Stimulated activated naive CD4-positive, alpha-beta T cell (primary cell): ENCODE data around the gene CDH6.

Experiments used
- DNase-seq, 6 experiments: peaks; one replicate each; lab custom pipeline; 2025; lab: John Stamatoyannopoulos, UW

Gene CDH6

DNA sequence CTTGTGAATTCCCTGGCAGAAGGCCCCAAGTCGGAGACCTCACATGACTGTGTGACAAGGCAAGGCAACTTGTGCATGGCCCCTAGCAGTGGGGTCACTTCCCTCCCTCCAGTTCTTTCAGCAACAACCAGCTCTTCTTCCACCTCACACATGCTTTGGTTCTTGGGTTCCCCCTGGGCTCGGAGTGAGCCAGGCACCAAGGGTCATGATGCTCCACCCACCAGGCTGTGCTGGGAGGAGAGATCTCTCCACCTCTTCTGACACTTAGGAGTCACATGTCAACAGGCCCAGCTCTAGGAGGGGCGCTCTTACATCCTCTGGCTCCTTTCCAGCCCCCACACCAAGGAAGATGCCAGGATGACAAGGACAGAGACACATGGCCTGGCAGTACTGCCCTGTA, 56.7 kb downstream of the CDH6 start:
- DNase-seq: no peak

DNA sequence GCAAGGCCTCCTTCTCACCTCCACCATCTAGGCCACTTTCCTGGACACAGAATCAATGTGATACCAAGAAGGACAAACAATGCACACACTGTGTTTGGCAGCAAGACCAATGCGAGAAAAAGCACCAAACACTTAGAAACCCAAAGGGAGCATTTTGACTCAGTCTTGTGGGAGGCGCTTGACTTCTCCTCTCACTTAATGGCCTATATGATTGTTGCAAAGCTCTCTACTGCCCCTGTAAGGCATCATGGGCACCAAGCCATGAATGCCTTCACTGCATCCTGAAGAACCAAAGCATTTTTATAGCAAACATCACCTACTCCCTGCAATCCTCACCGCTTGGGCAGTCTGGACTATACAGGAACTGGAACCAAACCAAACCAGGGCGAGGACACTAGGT, 57.5 kb downstream of the CDH6 start:
- DNase-seq: no peak

DNA sequence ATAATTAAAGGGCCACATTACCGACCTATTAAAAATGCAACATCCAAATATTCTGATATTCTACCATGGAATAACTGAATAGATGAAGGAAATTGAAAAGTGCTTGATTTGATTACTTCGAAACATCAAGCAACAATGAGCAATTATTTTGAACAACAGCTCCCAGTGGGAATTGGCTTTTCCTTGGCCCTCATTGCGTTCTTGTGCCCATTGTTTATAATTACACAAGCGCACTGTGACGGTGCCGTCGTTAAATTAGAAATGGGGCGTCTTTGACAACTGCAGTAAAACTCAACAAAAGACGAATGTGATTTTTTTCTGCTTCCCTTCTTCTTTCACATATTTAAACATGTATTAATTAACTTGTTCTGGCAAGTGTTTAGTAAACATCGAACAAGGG, 61.6 kb downstream of the CDH6 start:
- DNase-seq: no peak

DNA sequence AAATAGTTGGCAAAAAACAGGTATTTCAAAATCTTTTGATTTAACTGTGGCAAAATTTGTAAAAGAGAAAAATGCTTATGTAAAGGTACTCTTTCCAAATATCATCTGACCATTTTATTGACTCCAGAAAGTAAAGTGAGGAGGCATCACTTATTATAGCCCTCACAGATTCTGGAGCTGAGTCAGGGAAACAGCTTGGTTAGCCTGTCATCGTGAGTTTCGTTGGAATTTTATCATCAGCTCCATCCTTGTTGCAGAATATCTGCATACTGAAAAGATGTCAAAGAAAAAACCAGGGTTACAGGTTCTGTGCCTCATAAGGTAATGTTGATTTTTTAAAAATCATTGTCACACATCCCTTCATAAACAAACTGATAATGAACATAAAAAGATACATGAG, 74.8 kb downstream of the CDH6 start:
- no peak for DNase-seq

DNA sequence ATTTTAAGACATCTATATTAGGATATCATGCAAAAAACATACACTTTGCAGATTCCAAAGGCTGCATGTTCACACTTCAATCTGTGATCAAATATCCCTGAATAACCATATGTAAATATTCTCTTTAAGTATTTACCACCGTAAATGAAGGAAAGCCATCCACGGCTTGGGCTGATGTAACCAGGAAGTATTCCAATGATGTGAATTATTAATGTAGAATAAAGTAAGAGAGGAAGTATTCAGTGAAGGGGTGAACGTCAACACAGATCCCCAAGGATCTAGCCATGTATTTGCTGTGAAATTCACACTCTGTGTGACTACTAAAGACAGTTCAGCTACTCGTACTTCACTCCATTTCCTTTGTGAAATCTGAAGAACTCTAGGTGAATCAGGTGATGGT, 75.2 kb downstream of the CDH6 start:
- DNase-seq: no peak

DNA sequence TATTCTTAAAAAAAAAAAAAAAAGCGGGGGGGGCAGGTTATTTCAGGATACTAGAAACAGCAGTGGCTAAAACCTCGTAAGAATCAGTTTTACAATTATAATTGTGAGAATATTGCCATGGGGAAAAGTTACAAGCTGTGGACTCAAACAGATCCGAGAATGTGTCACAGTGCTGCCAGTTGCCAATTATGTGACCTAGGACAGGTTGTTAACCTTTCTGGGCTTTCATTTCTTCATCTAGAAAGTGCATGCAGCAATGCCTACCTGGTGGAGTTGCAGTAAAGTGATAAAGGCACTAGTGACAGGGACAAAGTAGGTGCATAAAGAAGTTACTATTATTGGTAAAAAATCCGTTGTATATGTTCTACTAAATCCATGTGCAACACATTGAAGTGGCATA, 75.8 kb downstream of the CDH6 start:
- no peak for DNase-seq

DNA sequence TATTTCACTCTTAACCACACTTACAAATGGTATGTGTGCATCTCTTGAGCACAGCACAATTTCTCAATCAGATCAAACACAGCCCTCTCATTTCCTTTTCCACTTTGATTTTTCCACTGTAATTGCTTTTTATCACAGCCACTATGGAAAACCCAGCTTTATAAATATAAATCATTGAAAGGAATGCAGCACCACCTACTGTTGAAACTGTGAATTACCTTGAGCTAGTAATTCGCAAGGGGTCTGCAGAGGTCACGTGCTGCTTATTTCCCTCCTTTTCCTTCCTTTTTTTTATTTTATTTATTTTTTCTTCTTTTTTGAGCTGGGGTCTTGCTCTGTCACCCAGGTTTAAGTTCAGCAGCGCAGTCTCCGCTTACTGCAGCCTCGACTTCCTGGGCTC, 76.9 kb downstream of the CDH6 start:
- no peak for DNase-seq

DNA sequence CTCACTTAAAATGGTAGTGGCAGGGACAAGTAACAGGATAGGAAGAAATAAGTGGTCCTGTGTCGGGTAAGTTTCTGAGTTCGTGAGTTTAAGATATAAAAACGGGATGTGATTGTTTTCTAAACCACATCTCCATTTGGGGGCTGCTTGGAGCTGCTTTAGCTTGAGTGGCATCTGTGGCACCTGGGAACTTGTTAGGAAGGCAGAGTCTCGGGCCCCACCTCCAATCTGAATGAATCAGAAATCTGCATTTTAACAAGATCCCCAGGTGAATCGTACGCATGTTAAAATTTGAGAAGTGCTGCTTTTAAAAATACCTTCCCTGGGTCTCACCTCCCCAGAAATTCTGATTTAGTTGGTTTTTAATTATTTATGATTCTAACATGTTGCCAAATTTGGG, 78.1 kb downstream of the CDH6 start:
- DNase-seq: no peak

DNA sequence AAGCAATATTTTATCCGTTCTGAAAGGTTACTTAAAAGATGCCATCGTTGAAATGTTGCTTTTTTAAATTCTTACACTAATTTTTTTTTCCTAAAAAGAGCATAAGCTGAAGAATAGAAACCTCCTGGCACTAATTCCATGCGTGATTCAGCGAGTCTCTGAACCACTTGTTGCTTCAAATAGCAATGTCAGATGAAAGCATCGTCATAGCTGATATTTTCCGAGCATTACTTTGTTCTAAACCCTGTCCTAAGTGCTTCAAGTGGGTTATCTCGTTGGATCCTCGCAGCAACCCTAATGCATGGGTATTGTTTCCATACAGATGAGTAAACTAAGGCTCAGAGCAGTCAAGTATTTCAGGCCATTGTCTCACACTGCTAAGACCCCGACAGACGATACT, 79.7 kb downstream of the CDH6 start:
- DNase-seq: no peak

DNA sequence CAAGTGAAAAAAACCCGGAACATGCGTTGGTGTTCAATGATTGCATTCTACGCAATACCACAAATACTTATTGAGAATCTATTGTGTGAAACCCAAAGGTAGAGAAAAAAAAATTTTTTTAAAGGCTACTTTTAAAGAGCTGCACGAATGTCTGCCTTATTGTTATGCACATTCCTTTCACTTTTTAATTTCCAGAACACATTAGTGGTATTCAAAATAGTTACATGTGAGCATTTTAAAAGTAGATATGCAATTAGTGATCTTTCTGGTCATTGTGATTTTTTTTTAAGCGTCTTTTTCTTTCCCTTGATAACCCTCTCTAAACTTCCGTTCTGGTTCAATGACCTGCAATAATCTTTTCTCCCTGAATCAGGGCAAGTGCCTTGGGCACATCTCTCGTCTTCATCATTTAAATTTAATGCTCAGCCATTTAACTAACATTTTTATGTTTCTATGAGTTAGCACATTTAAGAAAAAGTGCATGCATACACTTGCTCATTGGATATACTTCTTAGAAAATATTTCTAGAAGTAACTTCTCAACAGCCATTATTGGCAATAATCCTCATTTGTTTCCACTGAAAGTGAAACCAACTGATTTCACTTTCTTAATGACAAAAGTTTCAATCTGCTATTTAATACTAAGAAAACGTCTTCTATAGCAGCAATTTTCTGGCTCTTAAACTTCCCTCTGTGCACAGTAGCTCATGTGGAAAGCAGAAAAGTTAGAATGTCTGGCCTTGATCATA, 80.3 kb downstream of the CDH6 start:
- no peak for DNase-seq

DNA sequence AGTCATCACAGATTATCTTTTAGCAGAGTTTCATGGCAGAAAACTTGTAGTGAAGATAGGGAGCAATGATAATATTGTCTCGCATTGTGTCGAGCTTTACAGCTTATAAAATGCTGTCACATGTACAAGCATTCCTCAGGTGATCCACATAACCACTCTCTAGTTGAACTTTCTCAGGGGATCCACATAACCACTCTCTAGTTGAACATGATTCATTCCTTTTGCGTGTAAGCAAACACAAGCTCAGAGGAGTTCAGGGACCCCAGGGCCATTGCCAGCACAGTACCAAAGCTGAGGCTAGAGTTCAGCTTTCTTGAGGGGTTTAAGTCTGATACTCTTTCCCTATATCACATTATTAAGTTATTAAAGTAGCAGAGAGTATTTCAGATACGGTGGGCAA, 86.7 kb downstream of the CDH6 start:
- no peak for DNase-seq

DNA sequence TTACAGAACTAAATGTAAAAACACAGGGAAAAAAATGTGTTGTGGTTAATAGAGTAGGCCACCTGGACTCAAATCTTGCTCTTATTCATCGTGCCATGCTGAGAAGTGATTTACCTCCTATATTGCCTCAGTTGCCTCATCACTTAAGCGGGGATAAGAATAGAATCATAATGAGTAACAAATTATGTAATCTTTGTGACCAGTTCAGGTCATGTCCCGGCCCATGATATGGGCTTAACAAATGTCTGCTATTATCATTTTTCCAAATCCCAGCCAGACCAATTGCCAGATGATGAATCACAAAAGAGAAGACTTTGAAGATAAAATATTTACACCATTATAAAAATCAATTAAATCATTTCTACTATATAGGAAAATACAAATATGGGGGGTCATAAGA, 89.8 kb downstream of the CDH6 start:
- no peak for DNase-seq

DNA sequence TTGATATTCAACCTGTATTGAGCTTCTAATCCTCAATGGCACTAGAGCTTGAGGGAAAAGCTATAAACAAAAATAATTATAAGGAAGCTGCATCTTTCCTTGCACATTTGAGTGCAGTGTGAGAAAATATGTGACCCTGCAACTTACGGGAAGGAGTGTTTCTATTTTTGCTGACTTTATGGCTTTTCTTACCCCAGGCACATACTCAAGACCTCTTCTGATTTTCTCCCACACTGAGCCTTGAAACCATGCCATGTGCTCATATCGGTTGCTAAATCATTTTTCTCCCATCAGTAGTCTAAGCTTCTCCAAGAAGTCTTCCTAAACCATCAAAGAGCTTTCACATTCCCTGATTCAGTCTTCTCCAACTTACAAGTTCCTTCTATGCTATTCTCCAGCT, 91.5 kb downstream of the CDH6 start:
- no peak for DNase-seq

DNA sequence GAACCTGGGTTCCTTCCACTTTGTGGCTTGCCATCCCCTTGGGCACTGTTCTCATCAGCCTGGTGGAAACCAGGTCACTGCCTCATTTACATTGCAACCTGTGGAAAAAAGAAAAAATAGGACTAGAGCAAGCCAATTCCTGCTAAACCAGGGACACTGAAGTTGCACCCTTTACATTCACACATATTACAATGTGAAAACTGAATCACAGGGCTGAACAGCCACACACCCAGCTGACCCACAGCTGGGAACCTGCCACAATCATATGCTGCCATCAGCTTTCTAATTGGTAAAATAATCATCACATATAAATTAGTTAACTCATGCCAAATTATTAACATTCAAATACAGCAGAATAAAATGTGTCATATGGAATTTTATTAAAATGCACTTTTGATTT, 94.5 kb downstream of the CDH6 start:
- DNase-seq: no peak

DNA sequence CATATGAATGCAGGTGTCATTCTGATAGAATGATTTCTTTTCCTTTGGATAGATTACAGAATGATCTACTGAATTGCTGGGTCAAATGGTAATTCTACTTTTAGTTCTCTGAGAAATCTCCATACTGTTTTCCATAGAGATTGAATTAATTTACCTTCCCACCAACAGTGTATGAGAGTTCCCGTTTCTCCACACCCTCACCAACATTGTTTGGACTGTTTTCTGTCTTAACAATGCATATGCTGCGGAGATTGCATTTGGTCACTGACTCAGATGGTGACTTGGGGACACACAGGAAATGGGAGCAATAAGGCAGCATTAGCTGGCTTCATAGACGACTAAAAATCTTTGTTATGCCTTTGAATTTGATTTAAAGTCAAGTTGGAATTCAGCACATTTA, 95.9 kb downstream of the CDH6 start:
- no peak for DNase-seq

DNA sequence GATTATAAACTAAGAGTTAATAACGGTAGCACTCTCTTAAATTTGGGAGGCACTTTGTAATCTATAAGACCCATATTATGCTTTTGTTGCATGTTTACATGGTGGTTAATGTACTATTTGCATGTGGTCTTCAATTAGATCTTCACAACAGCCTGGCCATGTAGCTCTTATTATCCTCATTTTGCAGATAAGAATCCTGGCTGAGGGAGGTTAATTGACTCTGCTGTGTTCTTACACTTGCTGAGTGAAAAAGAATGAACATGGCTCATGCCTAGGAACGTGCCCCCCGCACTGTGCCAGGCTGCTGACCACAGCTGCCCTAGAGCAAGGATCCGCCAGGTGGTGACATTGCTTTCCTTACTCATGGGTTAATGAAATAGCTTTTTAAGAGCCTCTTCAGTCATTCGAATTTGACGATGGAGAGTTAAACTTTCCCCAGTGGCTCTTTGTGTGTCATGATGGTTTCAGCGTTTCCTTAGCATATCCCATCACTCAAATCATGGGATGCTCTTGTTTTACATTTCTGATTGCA, 97.9 kb downstream of the CDH6 start:
- no peak for DNase-seq

DNA sequence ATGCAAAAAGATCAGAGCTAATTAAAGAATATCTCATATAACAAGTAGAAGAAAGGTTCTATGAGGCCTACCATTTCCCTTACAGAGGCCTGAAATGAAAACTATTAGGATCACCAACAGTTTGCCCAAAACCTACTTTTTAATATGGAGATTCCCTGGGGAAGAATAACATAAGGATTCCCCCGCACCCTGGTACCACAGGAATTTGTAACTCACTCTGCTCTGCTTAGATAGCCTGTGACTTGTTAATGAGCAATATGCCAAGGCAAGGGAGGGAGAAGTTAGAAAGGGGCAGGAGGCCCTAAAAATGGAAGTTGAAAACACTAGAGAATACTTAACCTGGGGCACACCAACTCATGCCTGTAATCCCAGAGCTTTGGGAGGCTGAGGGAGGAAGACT, 107.0 kb downstream of the CDH6 start:
- no peak for DNase-seq

DNA sequence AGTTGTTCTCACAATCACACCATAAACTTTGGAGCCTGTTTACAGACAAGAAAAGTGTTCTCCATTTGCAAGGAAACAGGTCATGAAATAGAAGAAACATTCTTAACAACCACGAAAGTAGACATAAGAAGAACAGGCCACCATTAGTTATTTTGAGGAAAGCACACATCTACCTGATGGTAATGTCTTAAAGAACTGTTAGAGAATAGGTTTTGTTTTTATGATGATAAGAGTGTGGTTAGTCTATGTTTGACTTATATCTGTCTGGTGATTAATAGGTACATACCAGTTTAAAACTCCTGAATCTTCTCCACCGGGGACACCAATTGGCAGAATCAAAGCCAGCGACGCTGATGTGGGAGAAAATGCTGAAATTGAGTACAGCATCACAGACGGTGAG, 108.3 kb downstream of the CDH6 start:
- DNase-seq: no peak

DNA sequence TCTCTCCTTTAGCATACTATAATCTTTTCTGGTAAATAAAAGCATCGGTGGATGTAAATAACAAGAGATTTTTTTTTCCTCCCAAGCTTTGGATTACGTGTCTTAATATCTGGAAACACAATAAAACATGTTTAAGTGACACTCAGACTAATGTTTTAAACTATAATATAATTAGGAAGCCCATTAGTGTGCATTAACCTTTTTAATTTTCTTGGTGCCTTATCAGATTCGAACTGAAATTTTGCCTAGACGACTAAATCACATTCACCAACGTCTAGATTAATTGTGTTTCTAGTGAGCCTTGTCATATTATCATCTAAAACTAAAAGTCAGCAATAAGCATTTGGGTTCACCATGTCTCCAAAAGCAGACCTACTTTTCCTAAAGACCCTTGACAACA, 110.2 kb downstream of the CDH6 start:
- DNase-seq: no peak

DNA sequence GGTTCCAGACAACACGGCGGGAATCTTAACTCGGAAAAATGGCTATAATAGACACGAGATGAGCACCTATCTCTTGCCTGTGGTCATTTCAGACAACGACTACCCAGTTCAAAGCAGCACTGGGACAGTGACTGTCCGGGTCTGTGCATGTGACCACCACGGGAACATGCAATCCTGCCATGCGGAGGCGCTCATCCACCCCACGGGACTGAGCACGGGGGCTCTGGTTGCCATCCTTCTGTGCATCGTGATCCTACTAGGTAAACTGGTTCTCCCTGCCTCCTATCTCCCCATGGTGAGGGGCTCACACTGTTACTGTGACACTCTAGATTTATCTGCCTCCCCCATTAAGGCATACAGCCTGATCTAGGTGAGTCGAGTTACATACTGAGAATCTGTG, 124.2 kb downstream of the CDH6 start:
- DNase-seq: no peak

DNA sequence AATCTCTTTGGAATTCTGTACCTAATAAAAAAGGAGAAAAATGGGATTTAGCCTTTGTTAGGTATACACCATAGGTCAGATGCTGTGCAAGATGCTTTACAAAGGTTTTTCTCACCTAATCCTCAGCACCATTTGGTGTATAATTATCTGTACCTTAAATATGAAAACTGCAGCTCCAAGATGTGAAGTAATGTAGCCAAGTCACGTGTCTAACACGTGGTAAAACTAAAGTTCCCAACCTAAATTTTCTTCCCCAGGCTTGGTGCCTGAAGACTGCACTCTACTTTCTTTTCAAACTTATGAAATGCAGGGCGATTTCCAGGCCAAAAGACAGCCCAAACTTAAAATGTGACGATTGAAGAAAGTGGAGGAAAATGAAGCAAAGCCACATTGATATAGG, 125.8 kb downstream of the CDH6 start:
- no peak for DNase-seq

DNA sequence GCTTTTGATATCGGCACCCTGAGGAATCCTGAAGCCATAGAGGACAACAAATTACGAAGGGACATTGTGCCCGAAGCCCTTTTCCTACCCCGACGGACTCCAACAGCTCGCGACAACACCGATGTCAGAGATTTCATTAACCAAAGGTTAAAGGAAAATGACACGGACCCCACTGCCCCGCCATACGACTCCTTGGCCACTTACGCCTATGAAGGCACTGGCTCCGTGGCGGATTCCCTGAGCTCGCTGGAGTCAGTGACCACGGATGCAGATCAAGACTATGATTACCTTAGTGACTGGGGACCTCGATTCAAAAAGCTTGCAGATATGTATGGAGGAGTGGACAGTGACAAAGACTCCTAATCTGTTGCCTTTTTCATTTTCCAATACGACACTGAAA, 129.5 kb downstream of the CDH6 start:
- no peak for DNase-seq

DNA sequence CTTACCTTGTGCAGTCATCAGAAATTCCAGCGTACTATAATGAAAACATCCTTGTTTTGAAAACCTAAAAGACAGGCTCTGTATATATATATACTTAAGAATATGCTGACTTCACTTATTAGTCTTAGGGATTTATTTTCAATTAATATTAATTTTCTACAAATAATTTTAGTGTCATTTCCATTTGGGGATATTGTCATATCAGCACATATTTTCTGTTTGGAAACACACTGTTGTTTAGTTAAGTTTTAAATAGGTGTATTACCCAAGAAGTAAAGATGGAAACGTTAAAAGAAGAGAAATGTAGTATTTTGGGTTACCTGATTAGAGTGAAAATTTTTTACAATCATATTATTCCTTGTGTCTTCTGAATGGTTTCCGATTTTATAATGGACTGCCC, 131.4 kb downstream of the CDH6 start:
- DNase-seq: no peak

DNA sequence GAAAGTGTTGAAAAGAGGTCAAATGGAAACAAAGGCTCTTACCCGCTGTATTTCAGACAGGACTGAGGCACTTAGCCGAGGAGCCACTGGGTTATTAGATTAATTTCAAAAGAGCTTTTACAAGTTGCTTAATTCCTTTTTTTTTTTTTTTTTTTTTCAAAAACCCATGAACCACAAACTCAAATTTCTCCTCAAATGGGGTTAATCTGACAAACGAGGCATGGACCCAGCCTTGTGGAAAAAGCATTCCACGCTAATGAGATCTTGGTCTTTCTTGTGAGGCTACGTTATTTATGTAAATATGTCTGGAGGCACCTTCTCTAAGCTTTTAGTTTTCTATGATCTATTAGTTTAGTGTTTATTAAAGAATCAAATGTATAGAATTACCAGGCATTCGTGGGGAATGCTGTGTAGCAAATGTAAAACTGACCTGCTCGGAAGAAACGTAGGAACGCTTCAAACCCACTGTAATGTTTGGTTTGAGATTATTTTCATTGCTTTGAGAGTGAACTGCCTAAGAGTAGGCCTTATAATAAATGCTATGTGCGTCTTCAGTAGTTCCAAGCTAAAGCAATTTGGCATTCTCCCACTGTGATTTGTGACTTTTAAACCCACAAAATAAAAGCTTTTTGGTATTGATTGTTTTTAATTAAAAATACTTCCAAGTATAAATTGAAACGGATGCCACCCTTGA, 134.7 kb downstream of the CDH6 start:
- DNase-seq: no peak
